ENCODE measurements around the gene KCNN3.

DNA sequence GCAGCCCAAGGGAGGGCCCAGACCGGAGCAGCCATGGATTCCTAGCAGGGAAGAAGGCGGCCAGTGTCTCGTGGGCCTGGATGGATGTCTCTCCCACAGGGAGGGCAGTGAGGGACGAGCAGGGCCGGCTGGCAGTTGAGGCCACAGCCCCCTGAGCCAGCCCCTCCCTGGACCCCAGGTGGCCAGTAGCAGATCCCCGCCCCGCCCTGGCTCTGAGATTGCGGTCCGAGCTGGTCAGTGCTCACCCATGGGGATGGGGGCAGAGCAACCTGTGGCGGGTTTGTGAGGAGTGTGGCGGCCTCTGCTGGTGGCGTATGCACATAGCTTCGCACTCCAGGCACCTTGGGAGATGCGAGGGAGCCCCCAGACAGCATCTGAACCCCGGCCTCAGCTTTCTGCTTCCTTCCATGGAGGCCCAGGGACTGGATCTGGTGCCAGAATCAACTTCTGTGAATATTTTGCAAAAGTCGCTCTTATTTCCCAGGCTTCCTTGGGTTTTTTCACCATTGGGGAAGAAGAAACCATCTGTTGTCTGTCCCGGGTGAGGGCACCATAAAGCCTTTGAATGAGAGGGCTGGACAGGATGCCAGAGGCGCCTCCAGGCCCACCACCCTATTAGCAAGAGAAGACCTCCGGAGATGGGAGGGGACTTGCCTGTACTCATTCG lies 8.4 kb upstream of the KCNN3 start:
- TF ChIP-seq, protein P1, sequence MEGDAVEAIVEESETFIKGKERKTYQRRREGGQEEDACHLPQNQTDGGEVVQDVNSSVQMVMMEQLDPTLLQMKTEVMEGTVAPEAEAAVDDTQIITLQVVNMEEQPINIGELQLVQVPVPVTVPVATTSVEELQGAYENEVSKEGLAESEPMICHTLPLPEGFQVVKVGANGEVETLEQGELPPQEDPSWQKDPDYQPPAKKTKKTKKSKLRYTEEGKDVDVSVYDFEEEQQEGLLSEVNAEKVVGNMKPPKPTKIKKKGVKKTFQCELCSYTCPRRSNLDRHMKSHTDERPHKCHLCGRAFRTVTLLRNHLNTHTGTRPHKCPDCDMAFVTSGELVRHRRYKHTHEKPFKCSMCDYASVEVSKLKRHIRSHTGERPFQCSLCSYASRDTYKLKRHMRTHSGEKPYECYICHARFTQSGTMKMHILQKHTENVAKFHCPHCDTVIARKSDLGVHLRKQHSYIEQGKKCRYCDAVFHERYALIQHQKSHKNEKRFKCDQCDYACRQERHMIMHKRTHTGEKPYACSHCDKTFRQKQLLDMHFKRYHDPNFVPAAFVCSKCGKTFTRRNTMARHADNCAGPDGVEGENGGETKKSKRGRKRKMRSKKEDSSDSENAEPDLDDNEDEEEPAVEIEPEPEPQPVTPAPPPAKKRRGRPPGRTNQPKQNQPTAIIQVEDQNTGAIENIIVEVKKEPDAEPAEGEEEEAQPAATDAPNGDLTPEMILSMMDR (IDR thresholded peaks at IDR 0.05) = peak; percentile 86 to 91 (median 91)
- TF ChIP-seq POLR2A (IDR thresholded peaks at IDR 0.05; ENCODE audit: low read depth) = no peak

Measured in esophagus muscularis mucosa (tissue), 3 donors.